Measurements from ENCODE around the gene RIMS4.
A peak's percentile ranks its signal among the peaks of the same experiment; 100 is the strongest.

Gene RIMS4

DNA sequence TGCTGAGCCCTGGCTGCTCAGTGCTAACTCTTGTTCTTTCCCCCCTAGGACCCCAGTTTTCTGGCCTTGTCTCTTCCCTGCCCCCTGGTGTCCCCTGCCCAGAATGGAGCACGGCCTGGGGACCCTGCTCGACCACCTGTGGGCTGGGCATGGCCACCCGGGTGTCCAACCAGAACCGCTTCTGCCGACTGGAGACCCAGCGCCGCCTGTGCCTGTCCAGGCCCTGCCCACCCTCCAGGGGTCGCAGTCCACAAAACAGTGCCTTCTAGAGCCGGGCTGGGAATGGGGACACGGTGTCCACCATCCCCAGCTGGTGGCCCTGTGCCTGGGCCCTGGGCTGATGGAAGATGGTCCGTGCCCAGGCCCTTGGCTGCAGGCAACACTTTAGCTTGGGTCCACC, 83.3 kb downstream of the RIMS4 start:
- WGBS (ENCODE audit: extremely low coverage, insufficient coverage, insufficient read length) = no CpG with 5 or more reads among the region's 11 CpGs

DNA sequence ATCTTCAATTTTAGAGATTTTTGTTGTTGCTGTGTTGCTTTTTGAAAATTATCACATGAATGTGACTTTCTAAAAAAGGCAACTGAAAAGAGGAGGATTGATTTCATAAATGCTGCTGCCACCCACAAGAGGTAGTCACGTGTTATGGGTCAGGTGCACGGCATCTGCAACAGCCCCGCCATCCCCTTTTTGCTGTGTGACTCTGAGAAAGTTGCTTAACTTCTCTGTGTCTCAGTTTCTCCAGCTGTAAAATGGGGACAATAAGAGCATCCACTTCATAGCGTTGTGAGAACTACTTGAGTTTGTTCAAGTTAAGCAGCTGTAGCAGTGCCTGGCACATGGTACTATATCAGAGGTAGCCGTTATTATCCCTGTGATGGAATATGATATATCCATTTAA, 84.5 kb downstream of the RIMS4 start:
- no peak overlapping the region for H3K27ac ChIP-seq (ENCODE audit: low read depth, low read length)
- no peak overlapping the region for H2BK5ac ChIP-seq (ENCODE audit: low read depth, low read length, poor library complexity)
- H3K18ac ChIP-seq (ENCODE audit: low read length) = no peak overlapping the region
- H3K4me2 ChIP-seq (ENCODE audit: low read length) = no peak overlapping the region
- H3K36me3 ChIP-seq (ENCODE audit: control insufficient read depth in 1 of 2, insufficient read depth in 2 of 2, low read length in 2 of 2) = no peaks in the 10 kb centered on the region
- no peak overlapping the region for H4K8ac ChIP-seq (ENCODE audit: low read depth, low read length)
- H3K27me3 ChIP-seq (ENCODE audit: insufficient read depth, low read length) = no peaks in the 10 kb centered on the region
- no peak overlapping the region for H3K9ac ChIP-seq (ENCODE audit: low read length)
- H2BK120ac ChIP-seq (ENCODE audit: insufficient read depth, low read length, poor library complexity) = no peak overlapping the region
- H3K4me3 ChIP-seq (ENCODE audit: low read depth, low read length) = no peak overlapping the region
- H3K9me3 ChIP-seq (ENCODE audit: insufficient read depth, low read depth, low read length) = no peaks in the 10 kb centered on the region
- H3K79me2 ChIP-seq (ENCODE audit: control insufficient read depth, insufficient read depth, low read length, poor library complexity) = no peaks in the 10 kb centered on the region
- H2AFZ ChIP-seq (ENCODE audit: insufficient read depth, low read length, poor library complexity) = no peak overlapping the region
- H4K12ac ChIP-seq (ENCODE audit: low read depth, low read length) = no peak overlapping the region
- no peak overlapping the region for H3K4ac ChIP-seq (ENCODE audit: low read depth, low read length)
- no peak overlapping the region for H2AK5ac ChIP-seq (ENCODE audit: low read length)
- WGBS (ENCODE audit: extremely low coverage, insufficient coverage, insufficient read length) = no CpG with 5 or more reads among the region's 5 CpGs
- no peaks in the 10 kb centered on the region for H3K79me1 ChIP-seq (ENCODE audit: low read length)
- peaks cover 3% of the 10 kb centered on the region in 2 experiments for H3K4me1 ChIP-seq (ENCODE audit: control insufficient read depth in 1 of 2, insufficient read depth in 2 of 2, low read length in 2 of 2)
- no peak overlapping the region for H2BK12ac ChIP-seq (ENCODE audit: low read length)
- DNase-seq = no peak
- no peak overlapping the region for H3K14ac ChIP-seq (ENCODE audit: low read length)
- no peak overlapping the region for H3K23ac ChIP-seq (ENCODE audit: low read length)
- H4K91ac ChIP-seq (ENCODE audit: low read depth, low read length) = no peak overlapping the region

More for the DNA sequence above, 83.3 kb downstream of the RIMS4 start:
- H3K18ac ChIP-seq (ENCODE audit: low read length) = no peak overlapping the region
- H3K14ac ChIP-seq (ENCODE audit: low read length) = no peak overlapping the region
- H2AK5ac ChIP-seq (ENCODE audit: low read length) = no peak overlapping the region
- H4K8ac ChIP-seq (ENCODE audit: low read depth, low read length) = no peak overlapping the region
- H3K4me1 ChIP-seq (ENCODE audit: control insufficient read depth in 1 of 2, insufficient read depth in 2 of 2, low read length in 2 of 2) = peaks cover 3% of the 10 kb centered on the region in 2 experiments
- H4K12ac ChIP-seq (ENCODE audit: low read depth, low read length) = no peak overlapping the region
- H3K23ac ChIP-seq (ENCODE audit: low read length) = no peak overlapping the region
- no peak overlapping the region for H3K27ac ChIP-seq (ENCODE audit: low read depth, low read length)
- H2BK120ac ChIP-seq (ENCODE audit: insufficient read depth, low read length, poor library complexity) = no peak overlapping the region
- no peak overlapping the region for H2AFZ ChIP-seq (ENCODE audit: insufficient read depth, low read length, poor library complexity)
- H3K36me3 ChIP-seq (ENCODE audit: control insufficient read depth in 1 of 2, insufficient read depth in 2 of 2, low read length in 2 of 2) = no peaks in the 10 kb centered on the region
- no peaks in the 10 kb centered on the region for H3K79me1 ChIP-seq (ENCODE audit: low read length)
- H3K9ac ChIP-seq (ENCODE audit: low read length) = no peak overlapping the region
- H3K4me2 ChIP-seq (ENCODE audit: low read length) = no peak overlapping the region
- H3K79me2 ChIP-seq (ENCODE audit: control insufficient read depth, insufficient read depth, low read length, poor library complexity) = no peaks in the 10 kb centered on the region
- no peaks in the 10 kb centered on the region for H3K27me3 ChIP-seq (ENCODE audit: insufficient read depth, low read length)
- no peaks in the 10 kb centered on the region for H3K9me3 ChIP-seq (ENCODE audit: insufficient read depth, low read depth, low read length)
- no peak for DNase-seq
- H4K91ac ChIP-seq (ENCODE audit: low read depth, low read length) = no peak overlapping the region
- H2BK12ac ChIP-seq (ENCODE audit: low read length) = no peak overlapping the region
- no peak overlapping the region for H3K4ac ChIP-seq (ENCODE audit: low read depth, low read length)
- no peak overlapping the region for H2BK5ac ChIP-seq (ENCODE audit: low read depth, low read length, poor library complexity)
- H3K4me3 ChIP-seq (ENCODE audit: low read depth, low read length) = peak overlapping the region; percentile 9

DNA sequence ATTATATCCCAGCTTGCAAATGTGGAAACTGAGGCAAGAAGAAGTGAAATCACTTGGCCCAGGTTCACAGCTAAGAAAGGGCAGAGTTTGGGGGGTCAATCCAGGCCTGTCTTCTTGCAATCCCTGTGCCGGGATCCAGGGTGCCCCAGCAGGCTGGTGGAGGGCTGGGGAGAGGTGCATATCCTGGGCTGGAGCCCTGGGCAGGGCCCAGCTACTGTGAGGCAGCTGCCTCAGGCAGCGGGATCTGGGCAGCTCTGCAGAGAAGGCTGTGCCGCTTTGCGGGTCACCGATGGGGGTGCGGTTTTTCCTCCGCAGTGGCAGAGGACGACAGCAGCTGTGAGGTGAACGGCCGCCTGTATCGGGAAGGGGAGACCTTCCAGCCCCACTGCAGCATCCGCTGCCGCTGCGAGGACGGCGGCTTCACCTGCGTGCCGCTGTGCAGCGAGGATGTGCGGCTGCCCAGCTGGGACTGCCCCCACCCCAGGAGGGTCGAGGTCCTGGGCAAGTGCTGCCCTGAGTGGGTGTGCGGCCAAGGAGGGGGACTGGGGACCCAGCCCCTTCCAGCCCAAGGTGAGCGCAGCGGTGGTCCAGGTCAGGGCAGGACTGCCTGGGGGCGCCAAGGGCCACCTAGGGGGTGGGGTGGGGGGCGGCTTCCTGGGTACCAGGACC, 85.8 kb downstream of the RIMS4 start:
- no peak overlapping the region for H2AFZ ChIP-seq (ENCODE audit: insufficient read depth, low read length, poor library complexity)
- H4K8ac ChIP-seq (ENCODE audit: low read depth, low read length) = no peak overlapping the region
- no peak overlapping the region for H2BK5ac ChIP-seq (ENCODE audit: low read depth, low read length, poor library complexity)
- H3K4ac ChIP-seq (ENCODE audit: low read depth, low read length) = no peak overlapping the region
- H3K14ac ChIP-seq (ENCODE audit: low read length) = no peak overlapping the region
- no peak overlapping the region for H2BK120ac ChIP-seq (ENCODE audit: insufficient read depth, low read length, poor library complexity)
- H3K79me1 ChIP-seq (ENCODE audit: low read length) = no peaks in the 10 kb centered on the region
- no peaks in the 10 kb centered on the region for H3K79me2 ChIP-seq (ENCODE audit: control insufficient read depth, insufficient read depth, low read length, poor library complexity)
- H2AK5ac ChIP-seq (ENCODE audit: low read length) = no peak overlapping the region
- no peaks in the 10 kb centered on the region for H3K36me3 ChIP-seq (ENCODE audit: control insufficient read depth in 1 of 2, insufficient read depth in 2 of 2, low read length in 2 of 2)
- no peak overlapping the region for H3K27ac ChIP-seq (ENCODE audit: low read depth, low read length)
- no peak overlapping the region for H3K4me3 ChIP-seq (ENCODE audit: low read depth, low read length)
- H2BK12ac ChIP-seq (ENCODE audit: low read length) = no peak overlapping the region
- no peak for DNase-seq
- H3K4me2 ChIP-seq (ENCODE audit: low read length) = no peak overlapping the region
- H4K91ac ChIP-seq (ENCODE audit: low read depth, low read length) = no peak overlapping the region
- no peak overlapping the region for H3K18ac ChIP-seq (ENCODE audit: low read length)
- no peaks in the 10 kb centered on the region for H3K9me3 ChIP-seq (ENCODE audit: insufficient read depth, low read depth, low read length)
- no peak overlapping the region for H4K12ac ChIP-seq (ENCODE audit: low read depth, low read length)
- peaks cover 3% of the 10 kb centered on the region in 2 experiments for H3K4me1 ChIP-seq (ENCODE audit: control insufficient read depth in 1 of 2, insufficient read depth in 2 of 2, low read length in 2 of 2)
- WGBS (ENCODE audit: extremely low coverage, insufficient coverage, insufficient read length) = no CpG with 5 or more reads among the region's 26 CpGs
- H3K23ac ChIP-seq (ENCODE audit: low read length) = no peak overlapping the region
- H3K9ac ChIP-seq (ENCODE audit: low read length) = no peak overlapping the region
- H3K27me3 ChIP-seq (ENCODE audit: insufficient read depth, low read length) = no peaks in the 10 kb centered on the region

DNA sequence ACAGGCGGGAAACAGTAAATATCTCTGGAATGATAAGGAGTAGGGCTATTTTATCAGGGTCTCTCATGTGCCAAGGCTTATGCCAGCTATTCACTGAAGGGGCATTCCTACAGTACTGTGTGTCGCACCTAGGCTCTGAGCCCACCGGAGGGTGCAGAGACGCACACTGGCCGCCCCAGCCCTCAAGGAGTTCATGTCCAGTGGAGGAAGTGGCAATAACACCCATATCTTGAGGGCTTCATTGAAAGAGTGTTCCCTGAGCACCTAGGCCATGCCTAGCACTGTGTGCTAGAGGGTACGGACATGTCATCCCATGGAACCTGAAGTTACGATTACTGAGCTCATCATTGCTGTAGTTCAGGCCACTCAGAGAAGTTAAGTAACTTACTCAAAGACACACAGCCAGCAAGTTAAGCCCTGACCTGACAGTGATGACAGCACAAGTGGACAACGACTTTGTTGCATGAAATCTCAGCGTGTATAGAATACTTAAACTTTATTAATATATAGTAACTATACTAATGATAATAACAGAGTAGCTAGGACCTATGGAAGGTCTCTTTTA, 86.5 kb downstream of the RIMS4 start:
- Histone ChIP-seq H3K4me3 (ENCODE audit: low read depth, low read length) (no peak overlapping the region), H3K18ac (ENCODE audit: low read length) (no peak overlapping the region), H3K36me3 (ENCODE audit: control insufficient read depth in 1 of 2, insufficient read depth in 2 of 2, low read length in 2 of 2) (no peaks in the 10 kb centered on the region), H3K4ac (ENCODE audit: low read depth, low read length) (no peak overlapping the region), H3K79me1 (ENCODE audit: low read length) (no peaks in the 10 kb centered on the region), H2BK120ac (ENCODE audit: insufficient read depth, low read length, poor library complexity) (no peak overlapping the region), H3K9me3 (ENCODE audit: insufficient read depth, low read depth, low read length) (no peaks in the 10 kb centered on the region), H2AK5ac (ENCODE audit: low read length) (no peak overlapping the region), H3K9ac (ENCODE audit: low read length) (no peak overlapping the region), H2AFZ (ENCODE audit: insufficient read depth, low read length, poor library complexity) (no peak overlapping the region), H3K27ac (ENCODE audit: low read depth, low read length) (no peak overlapping the region), H3K4me2 (ENCODE audit: low read length) (no peak overlapping the region), H2BK12ac (ENCODE audit: low read length) (no peak overlapping the region), H3K23ac (ENCODE audit: low read length) (no peak overlapping the region), H3K79me2 (ENCODE audit: control insufficient read depth, insufficient read depth, low read length, poor library complexity) (no peaks in the 10 kb centered on the region), H4K12ac (ENCODE audit: low read depth, low read length) (no peak overlapping the region), H2BK5ac (ENCODE audit: low read depth, low read length, poor library complexity) (no peak overlapping the region), H3K14ac (ENCODE audit: low read length) (no peak overlapping the region), H3K4me1 (ENCODE audit: control insufficient read depth in 1 of 2, insufficient read depth in 2 of 2, low read length in 2 of 2) (peaks cover under 1% of the 10 kb centered on the region in 2 experiments), H4K91ac (ENCODE audit: low read depth, low read length) (no peak overlapping the region), H3K27me3 (ENCODE audit: insufficient read depth, low read length) (no peaks in the 10 kb centered on the region), H4K8ac (ENCODE audit: low read depth, low read length) (no peak overlapping the region)
- no peak for DNase-seq
- WGBS (ENCODE audit: extremely low coverage, insufficient coverage, insufficient read length) = no CpG with 5 or more reads among the region's 9 CpGs

Data from trophoblast cell (in vitro differentiated cells and primary cell).